ENCODE data around the gene FARSB. TPM values are rescaled to one million over a fixed set of nuclear protein-coding genes. Genes with fewer than 3 reads are reported as not detected.

FARSB gene
- 10 to 100 TPM; 11.1 to 14.3 (median 13.0) TPM for total RNA-seq

GRCh38 chr2:222655787-222656525 lies at the start of gene FARSB:
Gene FARSB, minus strand, starts transcription at chr2:222656092. Its CDS starts 19 bp downstream, at chr2:222656073.
- Histone ChIP-seq H3K9me3 (no peaks in the 10 kb centered on the region), H3K4me3 (peak within 1 kb of the TSS; percentile 82 to 89), H3K4me1 (peaks cover 0 to 39% (median 13%) of the 10 kb centered on the region in 3 donors), H3K36me3 (no peaks in the 10 kb centered on the region), H3K27ac (peak within 1 kb of the TSS; percentile 64 to 92 (median 89)), H3K27me3 (no peaks in the 10 kb centered on the region)
- ATAC-seq: peak; percentile 99
- 0% methylated on average over 13 to 23 of the region's 45 CpGs for WGBS, 2 donors (ENCODE audit: low coverage in 1 of 2)
- TF ChIP-seq EP300 (IDR thresholded peaks at IDR 0.05): no peak
- peak; percentile 37 for TF ChIP-seq POLR2AphosphoS5 (IDR thresholded peaks at IDR 0.05)
- peak in 1 of 2 donors; percentile 20 for TF ChIP-seq POLR2A (IDR thresholded peaks at IDR 0.05)
- peak in 1 of 4 experiments; percentile 5 for TF ChIP-seq CTCF (IDR thresholded peaks at IDR 0.05)

GRCh38 chr2:222703886-222704285 lies 48.0 kb upstream of the FARSB start:
- ATAC-seq: peak; percentile 50
- 19 to 50% methylated on average over 2 to 3 of the region's 3 CpGs for WGBS, 2 donors (ENCODE audit: low coverage in 1 of 2)
- Histone ChIP-seq H3K36me3 (no peaks in the 10 kb centered on the region), H3K27ac (peak overlapping the region in 3 of 4 donors; percentile 31 to 57 (median 51)), H3K4me1 (peaks cover 4 to 38% (median 5%) of the 10 kb centered on the region in 3 donors), H3K9me3 (no peaks in the 10 kb centered on the region), H3K4me3 (no peak overlapping the region), H3K27me3 (no peaks in the 10 kb centered on the region)
- TF ChIP-seq POLR2AphosphoS5 (IDR thresholded peaks at IDR 0.05): peak; percentile 32
- TF ChIP-seq CTCF (IDR thresholded peaks at IDR 0.05): no peak
- TF ChIP-seq POLR2A (IDR thresholded peaks at IDR 0.05): no peak

DNA sequence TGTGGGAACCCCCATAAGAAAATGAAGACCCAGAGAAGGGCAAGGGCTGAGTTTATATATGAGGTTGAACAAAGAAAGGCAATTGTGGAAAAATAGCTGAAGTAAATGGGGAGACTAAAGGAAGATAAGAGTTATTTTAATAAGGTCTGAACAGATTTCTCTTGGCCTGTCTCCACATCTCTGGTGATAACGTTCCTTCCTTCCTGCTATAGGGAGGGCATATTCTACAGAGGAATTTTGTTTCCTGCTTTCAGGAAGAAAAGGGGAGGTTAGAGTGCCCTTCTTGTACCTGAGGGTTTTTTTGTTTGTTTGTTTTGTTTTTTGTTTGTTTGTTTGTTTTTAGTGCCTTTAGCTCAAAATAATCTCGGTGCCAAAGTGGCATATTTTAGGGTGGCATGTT lies 47.2 kb upstream of the FARSB start:
- Histone ChIP-seq H3K27ac (no peak overlapping the region), H3K27me3 (no peaks in the 10 kb centered on the region), H3K4me1 (peaks cover 0 to 30% (median 3%) of the 10 kb centered on the region in 3 donors), H3K4me3 (no peak overlapping the region), H3K36me3 (no peaks in the 10 kb centered on the region), H3K9me3 (no peaks in the 10 kb centered on the region)
- ATAC-seq: no peak
- 50 to 52% methylated on average over 2 of the region's 2 CpGs for WGBS, 2 donors (ENCODE audit: low coverage in 1 of 2)
- no peak for TF ChIP-seq CTCF (IDR thresholded peaks at IDR 0.05)
- no peak for TF ChIP-seq POLR2A (IDR thresholded peaks at IDR 0.05)
- no peak for TF ChIP-seq EP300 (IDR thresholded peaks at IDR 0.05)
- TF ChIP-seq POLR2AphosphoS5 (IDR thresholded peaks at IDR 0.05): no peak

DNA sequence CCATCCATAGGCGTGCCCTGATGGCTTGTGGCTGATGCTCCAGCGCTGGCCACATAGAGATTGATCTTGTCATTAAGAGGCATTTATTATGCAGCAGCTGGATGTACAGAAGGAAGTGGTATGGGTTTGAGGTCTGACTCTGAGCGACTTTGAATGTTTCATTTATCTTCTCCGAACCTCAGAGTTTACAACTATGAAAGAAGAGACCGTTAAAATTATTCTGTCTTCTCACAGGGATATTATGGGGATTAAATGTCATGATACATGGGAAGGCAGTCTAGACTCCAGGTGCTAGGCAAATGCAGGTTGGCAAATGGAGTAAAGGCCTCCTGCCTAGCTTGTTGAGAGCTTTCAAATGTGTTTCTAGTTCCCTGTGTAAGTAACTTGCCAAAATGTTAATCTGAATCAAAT lies 45.8 kb upstream of the FARSB start:
- H3K9me3 ChIP-seq: no peaks in the 10 kb centered on the region
- no peak overlapping the region for H3K27ac ChIP-seq
- no peak overlapping the region for H3K4me3 ChIP-seq
- TF ChIP-seq POLR2AphosphoS5 (IDR thresholded peaks at IDR 0.05): no peak
- no peak for TF ChIP-seq EP300 (IDR thresholded peaks at IDR 0.05)
- no peak for TF ChIP-seq POLR2A (IDR thresholded peaks at IDR 0.05)
- TF ChIP-seq CTCF (IDR thresholded peaks at IDR 0.05): no peak
- WGBS, 2 donors (ENCODE audit: low coverage in 1 of 2): 47 to 81% methylated on average over 5 of the region's 5 CpGs
- H3K4me1 ChIP-seq: peaks cover 0 to 21% (median 0%) of the 10 kb centered on the region in 3 donors
- H3K36me3 ChIP-seq: no peaks in the 10 kb centered on the region
- H3K27me3 ChIP-seq: no peaks in the 10 kb centered on the region
- ATAC-seq: no peak

GRCh38 chr2:222701233-222701632 lies 45.3 kb upstream of the FARSB start:
- Histone ChIP-seq H3K27me3 (no peaks in the 10 kb centered on the region), H3K36me3 (no peaks in the 10 kb centered on the region), H3K4me1 (peaks cover 0 to 21% (median 0%) of the 10 kb centered on the region in 3 donors), H3K9me3 (no peaks in the 10 kb centered on the region), H3K27ac (no peak overlapping the region), H3K4me3 (no peak overlapping the region)
- WGBS, 2 donors (ENCODE audit: low coverage in 1 of 2): 44 to 73% methylated on average over 1 of the region's 1 CpG
- TF ChIP-seq POLR2A (IDR thresholded peaks at IDR 0.05) (no peak), EP300 (IDR thresholded peaks at IDR 0.05) (no peak), POLR2AphosphoS5 (IDR thresholded peaks at IDR 0.05) (no peak), CTCF (IDR thresholded peaks at IDR 0.05) (no peak)
- no peak for ATAC-seq

Measured in gastroesophageal sphincter (tissue), 4 donors.